HepG2 (cell line): ENCODE data around the gene INF2.

Source experiments
- CREB1 ChIP-seq, 2 experiments: fragments of 450-650 bp in 1 of 2; IDR thresholded peaks; 2 replicates each; pipeline ENCODE4 v1.6.1; 2016 to 2017; ENCODE audit warnings: control low read depth in 1 of 2, mild to moderate bottlenecking in 1 of 2, missing compliant biosample characterization in 1 of 2, missing genetic modification characterization in 1 of 2
- CTCF ChIP-seq: sonication (generic); formaldehyde crosslinking; IDR thresholded peaks from 2 replicates; pipeline ENCODE4 v1.5.0; 2020; ENCODE audit warnings: mild to moderate bottlenecking, missing genetic modification reagents, moderate library complexity
- DDIT3 ChIP-seq: sonication (generic); formaldehyde crosslinking; IDR thresholded peaks from 2 replicates; pipeline ENCODE4 v1.4.0; 2020; ENCODE audit warnings: mild to moderate bottlenecking, missing genetic modification reagents
- EZH2 ChIP-seq: conservative IDR thresholded peaks from 2 replicates; pipeline ENCODE4 v1.6.1; 2012; ENCODE audit warnings: mild to moderate bottlenecking, low read depth, low read length, moderate library complexity
- GPN1 ChIP-seq: sonication (generic); formaldehyde crosslinking; IDR thresholded peaks from 2 replicates; pipeline ENCODE4 v1.5.1; 2020; ENCODE audit warnings: missing genetic modification reagents, borderline replicate concordance
- MYNN ChIP-seq: sonication (generic); formaldehyde crosslinking; IDR thresholded peaks from 2 replicates; pipeline ENCODE4 v1.4.0; 2020; ENCODE audit warnings: mild to moderate bottlenecking, low read depth, missing genetic modification reagents
- NONO ChIP-seq, 2 experiments: fragments of 450-650 bp in 1 of 2; sonication (generic) in 1 of 2; formaldehyde crosslinking in 1 of 2; IDR thresholded peaks in 1 of 2; conservative IDR thresholded peaks in 1 of 2; 2 replicates each; pipeline versions ENCODE4 v1.6.1 to v1.8.0; 2017 to 2022; ENCODE audit warnings: mild to moderate bottlenecking in 1 of 2, missing genetic modification reagents in 1 of 2, moderate library complexity in 1 of 2
- PBX3 ChIP-seq: sonication (generic); formaldehyde crosslinking; IDR thresholded peaks from 2 replicates; pipeline ENCODE4 v1.8.1; 2023; ENCODE audit warnings: missing genetic modification reagents, inconsistent platforms, borderline replicate concordance
- PRPF4 ChIP-seq: fragments of 200-400 bp; formaldehyde crosslinking; IDR thresholded peaks from 2 replicates; pipeline ENCODE4 v1.6.1; 2016; ENCODE audit warnings: low read length, low read depth; ENCODE audit not compliant: poor library complexity, severe bottlenecking
- TOE1 ChIP-seq: sonication (generic); formaldehyde crosslinking; IDR thresholded peaks from 2 replicates; pipeline ENCODE4 v1.4.0; 2020; ENCODE audit warnings: mild to moderate bottlenecking, missing genetic modification reagents
- ZNF616 ChIP-seq: sonication (generic); formaldehyde crosslinking; IDR thresholded peaks from 2 replicates; pipeline ENCODE4 v1.5.0; 2020; ENCODE audit warnings: low read depth, mild to moderate bottlenecking, missing genetic modification reagents

- TF ChIP-seq TOE1 (CRISPR knock-in tag) (no peak), EZH2 (no peak), DDIT3 (CRISPR knock-in tag) (no peak), MYNN (no peak), NONO (IDR thresholded peaks at IDR 0.05) (no peak), NONO (CRISPR knock-in tag; conservative IDR thresholded peaks at IDR 0.05) (no peak), GPN1 (CRISPR knock-in tag) (no peak), PBX3 (no peak), CTCF (CRISPR knock-in tag) (no peak), CREB1 (IDR thresholded peaks at IDR 0.05) (no peak), CREB1 (CRISPR knock-in tag; IDR thresholded peaks at IDR 0.05) (no peak), PRPF4 (no peak), ZNF616 (CRISPR knock-in tag) (no peak)
Measured at GRCh38 chr14:104678346-104678745, 11.1 kb upstream of the INF2 start.
